ENCODE results near the gene GPRC5C. TPM values are rescaled to one million over a fixed set of nuclear protein-coding genes. Genes with fewer than 3 reads are reported as not detected.

Gene GPRC5C
- total and polyA plus RNA-seq, 9 of the 15 experiments (the other 6 are each of a cell fraction or from before 2014, with no cell fraction given): 0.28 to 9.0 (median 4.1) TPM

GRCh38 chr17:74457146-74457819 is 25.4 kb downstream of the GPRC5C start (continued):
- TF ChIP-seq ATF4 (CRISPR knock-in tag; IDR thresholded peaks at IDR 0.05): no peak
- TF ChIP-seq PATZ1 (CRISPR knock-in tag; IDR thresholded peaks at IDR 0.05; ENCODE audit: borderline replicate concordance): no peak
- no peak for TF ChIP-seq HOMEZ (CRISPR knock-in tag; IDR thresholded peaks at IDR 0.05)
- no peak for TF ChIP-seq FOXP1 (CRISPR knock-in tag; IDR thresholded peaks at IDR 0.05)
- no peak for TF ChIP-seq MAFG (tag; conservative IDR thresholded peaks at IDR 0.05)
- TF ChIP-seq CAMTA2 (CRISPR knock-in tag; conservative IDR thresholded peaks at IDR 0.05): no peak
- TF ChIP-seq MEF2A (IDR thresholded peaks at IDR 0.05; ENCODE audit: control insufficient read depth, low read depth, low read length): no peak
- TF ChIP-seq CREB3 (tag; conservative IDR thresholded peaks at IDR 0.05; ENCODE audit: low read depth): 0 out of 2 replicates have a peak, but pooled peaks have one; percentile 35
- no peak for TF ChIP-seq IRF2 (CRISPR knock-in tag; IDR thresholded peaks at IDR 0.05)
- no peak for TF ChIP-seq RNF2 (IDR thresholded peaks at IDR 0.05)
- TF ChIP-seq NFRKB (IDR thresholded peaks at IDR 0.05; ENCODE audit: low read depth): no peak
- TF ChIP-seq EP400 (IDR thresholded peaks at IDR 0.05): no peak
- no peak for TF ChIP-seq ZNF274 (IDR thresholded peaks at IDR 0.05; ENCODE audit: borderline replicate concordance, low read depth, low read length)
- no peak for TF ChIP-seq MEIS2 (IDR thresholded peaks at IDR 0.05; ENCODE audit: partially characterized antibody)
- TF ChIP-seq HDAC6 (IDR thresholded peaks at IDR 0.05; ENCODE audit: low read depth, low read length): no peak
- no peak for TF ChIP-seq HEY1 (CRISPR knock-in tag; IDR thresholded peaks at IDR 0.05; ENCODE audit: borderline replicate concordance)
- no peak for TF ChIP-seq ZBED1 (IDR thresholded peaks at IDR 0.05)
- TF ChIP-seq STAT6 (CRISPR knock-in tag; IDR thresholded peaks at IDR 0.05): no peak
- no peak for TF ChIP-seq KDM4B (IDR thresholded peaks at IDR 0.05; ENCODE audit: borderline replicate concordance in 2 of 2, low read depth in 1 of 2)
- no peak for TF ChIP-seq RBBP5 (IDR thresholded peaks at IDR 0.05; ENCODE audit: borderline replicate concordance, insufficient read depth, low read length, poor library complexity, severe bottlenecking)
- TF ChIP-seq PURB (CRISPR knock-in tag; IDR thresholded peaks at IDR 0.05; ENCODE audit: low read depth): no peak
